Immature natural killer cell (primary cell): ENCODE results near the gene ARL3. TPM values are rescaled to one million over a fixed set of nuclear protein-coding genes. Genes with fewer than 3 reads are reported as not detected.
"Not testable (repeated sequence)": the region's sequence is repeated elsewhere in the genome, so short reads cannot be mapped to it uniquely, and the experiment has no call there.

Experiments
- DNase-seq, 3 donors: peaks; one replicate each; pipeline ENCODE4 v3.0.0; 2022; ENCODE audit warnings: mixed read lengths in 1 of 3
- H3K27ac Mint-ChIP-seq, 6 donors: one replicate each; pipeline ENCODE4 v1.8.0; 2020; ENCODE audit warnings: mixed read lengths in 6 of 6, mild to moderate bottlenecking in 5 of 6, inconsistent platforms in 4 of 6, moderate library complexity in 3 of 6
- H3K27me3 Mint-ChIP-seq, 3 donors: one replicate each; pipeline ENCODE4 v1.8.0; 2020 to 2021; ENCODE audit warnings: low read depth in 3 of 3, mild to moderate bottlenecking in 3 of 3, mixed read lengths in 3 of 3, moderate library complexity in 3 of 3, inconsistent platforms in 1 of 3
- H3K36me3 Mint-ChIP-seq, 3 donors: one replicate each; pipeline ENCODE4 v1.8.0; 2020; ENCODE audit warnings: mixed read lengths in 3 of 3, inconsistent platforms in 2 of 3, mild to moderate bottlenecking in 2 of 3
- H3K4me1 Mint-ChIP-seq, 2 donors: one replicate each; pipeline ENCODE4 v1.8.0; 2020; ENCODE audit warnings: inconsistent platforms in 2 of 2, mild to moderate bottlenecking in 2 of 2, mixed read lengths in 2 of 2, moderate library complexity in 1 of 2
- H3K4me3 Mint-ChIP-seq, 5 donors: one replicate each; pipeline ENCODE4 v1.8.0; 2020; ENCODE audit warnings: mild to moderate bottlenecking in 5 of 5, mixed read lengths in 5 of 5, inconsistent platforms in 3 of 5, moderate library complexity in 3 of 5
- H3K9me3 Mint-ChIP-seq, 6 donors: one replicate each; pipeline ENCODE4 v1.8.0; 2020; ENCODE audit warnings: mild to moderate bottlenecking in 6 of 6, mixed read lengths in 6 of 6, inconsistent platforms in 4 of 6, moderate library complexity in 3 of 6
- polyA plus RNA-seq, 3 donors: library from polyadenylated mRNA; unstranded; fragments of 300-500 nt; fragmentation: Illumina TruSeq; gene quantifications; one replicate each; pipeline ENCODE4 v1.2.3, GENCODE V29; 2021

ARL3 gene, protein sequence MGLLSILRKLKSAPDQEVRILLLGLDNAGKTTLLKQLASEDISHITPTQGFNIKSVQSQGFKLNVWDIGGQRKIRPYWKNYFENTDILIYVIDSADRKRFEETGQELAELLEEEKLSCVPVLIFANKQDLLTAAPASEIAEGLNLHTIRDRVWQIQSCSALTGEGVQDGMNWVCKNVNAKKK
- polyA plus RNA-seq = 1 to 10 TPM; 2.6 to 3.9 (median 3.6) TPM

DNA sequence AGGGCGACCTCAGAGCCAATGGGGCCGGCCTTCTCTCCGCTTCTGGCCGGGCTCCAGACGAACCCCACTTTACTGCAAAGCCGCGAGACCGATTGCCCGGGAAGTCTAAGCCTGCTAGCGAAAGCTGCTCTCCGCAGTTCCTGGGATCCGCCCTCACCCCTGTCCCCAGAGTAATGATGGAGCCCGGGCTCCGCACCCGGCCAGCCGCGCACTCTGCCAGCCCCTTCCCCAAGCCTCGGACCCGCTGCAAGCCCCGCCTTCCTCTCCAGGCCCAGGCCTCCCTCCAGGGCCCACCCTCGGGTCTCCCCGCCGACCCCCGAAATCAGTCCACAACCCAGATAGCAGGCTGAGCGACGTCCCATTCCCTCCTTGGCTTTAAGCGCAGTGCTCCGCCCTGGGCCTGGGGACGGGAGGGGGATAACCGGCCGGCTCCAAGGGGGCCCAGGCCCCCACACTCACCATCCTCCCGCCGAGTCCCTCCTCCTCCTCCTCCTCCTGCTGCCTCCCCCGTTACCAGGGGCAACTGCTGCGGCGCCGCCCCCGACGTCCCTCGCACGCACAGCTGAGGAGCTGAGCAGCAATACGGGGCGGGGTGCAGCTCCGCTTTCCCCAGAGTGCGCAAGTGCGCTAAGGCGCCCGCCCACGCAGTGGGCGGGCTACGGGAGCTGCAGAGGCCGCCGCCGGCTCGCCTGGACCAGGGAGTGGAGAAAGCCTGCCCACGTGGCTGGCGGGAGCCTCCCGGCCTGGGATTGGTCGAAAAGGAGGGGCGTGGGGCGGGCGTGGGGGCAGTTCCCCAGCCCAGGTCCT is at the start of gene ARL3:
ARL3 (minus strand) TSS at position 584 of the 807 bp plus-strand sequence; CDS start at position 462, 122 bp downstream.
- Mint-ChIP-seq H3K4me3 (peak within 1 kb of the TSS; percentile 86 to 97 (median 91)), H3K9me3 (no peaks in the 10 kb centered on the region), H3K27ac (peak within 1 kb of the TSS; percentile 57 to 93 (median 87)), H3K27me3 (peaks cover 1 to 6% (median 5%) of the 10 kb centered on the region in 3 donors), H3K36me3 (peaks cover 0 to 3% (median 0%) of the 10 kb centered on the region in 3 donors), H3K4me1 (peaks cover 24 to 29% of the 10 kb centered on the region in 2 donors)
- DNase-seq = peak; percentile 89 to 91 (median 89)

DNA sequence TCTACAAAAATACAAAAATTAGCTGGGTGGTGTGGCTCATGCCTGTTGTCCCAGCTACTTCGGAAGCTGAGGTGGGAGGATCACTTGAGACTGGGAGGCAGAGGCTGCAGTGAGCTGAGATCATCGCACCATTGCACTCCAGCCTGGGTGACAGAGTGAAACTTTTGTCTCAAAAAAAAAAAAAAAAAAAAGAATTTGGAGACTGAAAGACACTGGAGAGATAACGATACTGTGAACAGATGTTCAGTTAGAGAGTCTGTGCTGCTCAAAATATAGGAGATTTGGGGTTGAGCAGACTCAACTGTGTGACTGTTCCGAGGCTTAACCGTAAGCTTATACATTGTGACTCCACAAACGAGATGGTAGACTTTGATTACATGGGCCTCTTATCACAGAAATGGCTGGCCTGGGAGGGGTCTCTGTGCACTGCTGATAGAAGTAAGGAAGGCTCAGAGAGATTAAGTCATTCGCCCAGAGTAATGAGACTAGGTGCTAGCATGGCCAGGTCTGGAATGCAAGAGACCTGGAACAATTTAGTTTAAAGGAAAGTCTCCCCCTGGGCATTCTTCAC is 48.9 kb upstream of the ARL3 start:
- Mint-ChIP-seq H3K4me3 (no peak overlapping the region), H3K27me3 (no peaks in the 10 kb centered on the region), H3K9me3 (no peaks in the 10 kb centered on the region), H3K27ac (no peak overlapping the region), H3K36me3 (peaks cover 17 to 31% (median 18%) of the 10 kb centered on the region in 3 donors), H3K4me1 (peaks cover 45 to 75% of the 10 kb centered on the region in 2 donors)
- no peak for DNase-seq

DNA sequence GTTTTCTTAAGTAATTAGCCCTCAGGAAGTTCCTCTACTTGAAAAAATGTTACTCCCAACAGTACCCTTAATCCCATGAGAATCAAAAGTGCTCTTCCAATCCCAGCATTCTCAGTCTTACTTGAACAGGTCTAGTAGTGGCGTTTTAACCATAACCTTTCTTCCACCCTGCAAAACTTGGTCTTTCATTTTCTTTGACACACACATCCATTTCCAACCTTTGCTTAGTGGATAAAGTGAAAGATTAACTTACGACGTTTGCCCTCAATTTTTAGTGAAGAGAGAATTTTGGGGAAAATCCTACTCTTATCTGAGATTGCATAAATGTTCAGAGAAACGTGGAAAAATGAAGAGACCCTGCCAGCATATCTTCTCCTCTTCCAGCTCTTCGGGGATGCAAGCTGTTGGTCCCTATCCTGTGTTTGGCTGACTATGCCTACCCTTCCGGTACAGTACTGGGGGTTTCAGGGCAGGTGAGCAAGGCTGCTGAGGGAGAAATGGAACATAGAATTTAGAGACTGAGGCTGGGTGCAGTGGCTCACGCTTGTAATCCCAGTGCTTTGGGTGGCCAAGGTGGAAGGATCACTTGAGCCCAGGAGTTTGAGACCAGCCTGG is 48.3 kb upstream of the ARL3 start:
- Mint-ChIP-seq H3K9me3 (no peaks in the 10 kb centered on the region), H3K36me3 (peaks cover 17 to 31% (median 19%) of the 10 kb centered on the region in 3 donors), H3K4me3 (no peak overlapping the region), H3K27ac (peak overlapping the region in 2 of 6 donors; percentile 14 to 27), H3K27me3 (no peaks in the 10 kb centered on the region), H3K4me1 (peaks cover 44 to 72% of the 10 kb centered on the region in 2 donors)
- no peak for DNase-seq

DNA sequence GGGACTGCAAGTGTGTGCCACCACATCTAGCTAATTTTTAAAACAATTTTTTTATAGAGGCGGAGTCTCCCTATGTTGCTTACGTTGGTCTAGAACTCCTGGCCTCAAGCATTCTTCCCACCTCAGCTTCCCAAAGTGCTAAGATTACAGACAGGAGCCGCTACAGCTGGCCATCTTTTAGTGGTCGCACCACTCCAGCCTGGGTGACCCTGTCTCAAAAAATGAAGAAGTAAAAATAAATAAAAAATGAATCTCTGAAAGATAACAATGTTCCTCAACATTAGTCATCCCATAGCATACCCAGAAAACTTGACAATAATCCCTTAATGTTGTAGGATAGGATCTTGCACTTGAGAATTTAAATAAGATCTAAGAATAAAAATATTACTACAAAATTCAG is 47.8 kb upstream of the ARL3 start:
- no peak for DNase-seq
- no peaks in the 10 kb centered on the region for H3K27me3 Mint-ChIP-seq
- H3K27ac Mint-ChIP-seq = peak overlapping the region in 1 of 6 donors; percentile 27
- H3K4me1 Mint-ChIP-seq = peaks cover 44 to 72% of the 10 kb centered on the region in 2 donors
- no peaks in the 10 kb centered on the region for H3K9me3 Mint-ChIP-seq
- peaks cover 17 to 31% (median 19%) of the 10 kb centered on the region in 3 donors for H3K36me3 Mint-ChIP-seq
- no peak overlapping the region for H3K4me3 Mint-ChIP-seq

GRCh38 chr10:102759497-102760210 is 45.5 kb upstream of the ARL3 start:
- Mint-ChIP-seq H3K27me3 (no peaks in the 10 kb centered on the region), H3K27ac (no peak overlapping the region), H3K9me3 (no peaks in the 10 kb centered on the region), H3K36me3 (peaks cover 13 to 22% (median 14%) of the 10 kb centered on the region in 3 donors), H3K4me3 (no peak overlapping the region), H3K4me1 (peaks cover 42 to 64% of the 10 kb centered on the region in 2 donors)
- DNase-seq = no peak

- not testable (repeated sequence) for H3K27me3 Mint-ChIP-seq, H3K9me3 Mint-ChIP-seq, DNase-seq, H3K4me3 Mint-ChIP-seq
- H3K4me1 Mint-ChIP-seq = peaks cover 43 to 61% of the 10 kb centered on the region in 2 donors
- peaks cover 13 to 16% (median 14%) of the 10 kb centered on the region in 3 donors for H3K36me3 Mint-ChIP-seq
- peak overlapping the region in 5 of 6 donors; percentile 0 to 65 (median 26) for H3K27ac Mint-ChIP-seq
These were observed 44.7 kb upstream of the ARL3 start for GRCh38 chr10:102758933-102759262.

- Mint-ChIP-seq H3K4me3 (peak overlapping the region in 1 of 5 donors; percentile 1), H3K27me3 (no peaks in the 10 kb centered on the region), H3K4me1 (peaks cover 47 to 66% of the 10 kb centered on the region in 2 donors), H3K9me3 (no peaks in the 10 kb centered on the region), H3K36me3 (peaks cover 13 to 15% (median 14%) of the 10 kb centered on the region in 3 donors), H3K27ac (peak overlapping the region in 5 of 6 donors; percentile 0 to 65 (median 26))
- DNase-seq = no peak
These were observed 44.2 kb upstream of the ARL3 start for GRCh38 chr10:102758240-102758932.

- Mint-ChIP-seq H3K36me3 (peaks cover 13 to 15% (median 14%) of the 10 kb centered on the region in 3 donors), H3K9me3 (no peaks in the 10 kb centered on the region), H3K4me1 (peaks cover 53 to 72% of the 10 kb centered on the region in 2 donors), H3K4me3 (no peak overlapping the region), H3K27me3 (no peaks in the 10 kb centered on the region), H3K27ac (peak overlapping the region in 4 of 6 donors; percentile 43 to 74 (median 65))
- no peak for DNase-seq
These were observed 43.1 kb upstream of the ARL3 start for GRCh38 chr10:102757323-102757722.

GRCh38 chr10:102753718-102754117 is 39.5 kb upstream of the ARL3 start:
- H3K36me3 Mint-ChIP-seq = peaks cover 0 to 5% (median 2%) of the 10 kb centered on the region in 3 donors
- peak overlapping the region in 4 of 6 donors; percentile 29 to 71 (median 54) for H3K27ac Mint-ChIP-seq
- H3K4me1 Mint-ChIP-seq = peaks cover 53 to 67% of the 10 kb centered on the region in 2 donors

DNA sequence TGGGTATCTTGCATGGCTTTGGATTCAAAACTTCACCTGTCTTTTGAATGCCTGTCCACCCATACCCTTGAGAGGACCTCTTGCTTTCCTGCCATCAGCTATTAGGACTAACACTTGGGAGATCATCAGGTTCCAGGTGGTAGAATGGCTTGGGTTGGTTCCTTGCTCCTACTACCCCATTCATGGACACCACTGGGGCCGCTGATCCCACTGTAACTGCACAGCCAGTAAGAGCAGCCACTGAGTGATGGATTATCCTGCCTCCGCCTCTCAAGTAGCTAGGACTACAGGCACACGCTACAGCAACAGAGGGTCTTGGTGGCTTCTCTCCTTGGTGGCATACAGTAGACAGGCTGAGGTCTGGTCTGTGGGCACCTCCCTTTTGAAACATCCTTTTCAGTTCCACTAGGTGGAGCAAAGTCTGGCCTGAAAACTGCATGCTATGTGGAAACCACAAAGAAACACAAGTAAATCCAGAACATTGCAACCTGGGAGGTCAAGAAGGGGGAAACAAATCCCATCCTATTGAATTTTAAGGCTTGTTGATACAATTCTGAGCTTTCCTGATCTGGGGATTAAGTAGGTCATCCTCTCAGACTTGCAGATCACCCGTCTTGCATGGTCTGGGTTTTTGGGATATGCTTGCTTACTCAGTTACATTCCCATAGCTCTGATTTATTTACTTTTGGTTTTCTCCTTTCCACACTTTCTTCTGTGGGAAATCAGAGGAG is 38.9 kb upstream of the ARL3 start:
- peak overlapping the region in 1 of 5 donors; percentile 23 for H3K4me3 Mint-ChIP-seq
- DNase-seq = peak in 1 of 3 donors; percentile 27
- H3K4me1 Mint-ChIP-seq = peaks cover 52 to 67% of the 10 kb centered on the region in 2 donors
- no peaks in the 10 kb centered on the region for H3K9me3 Mint-ChIP-seq
- peaks cover 0 to 4% (median under 1%) of the 10 kb centered on the region in 3 donors for H3K36me3 Mint-ChIP-seq
- H3K27ac Mint-ChIP-seq = peak overlapping the region; percentile 29 to 85 (median 58)
- H3K27me3 Mint-ChIP-seq = no peaks in the 10 kb centered on the region

More at GRCh38 chr10:102753718-102754117, 39.5 kb upstream of the ARL3 start:
- no peaks in the 10 kb centered on the region for H3K9me3 Mint-ChIP-seq
- H3K27me3 Mint-ChIP-seq = no peaks in the 10 kb centered on the region
- no peak for DNase-seq
- peak overlapping the region in 1 of 5 donors; percentile 23 for H3K4me3 Mint-ChIP-seq

DNA sequence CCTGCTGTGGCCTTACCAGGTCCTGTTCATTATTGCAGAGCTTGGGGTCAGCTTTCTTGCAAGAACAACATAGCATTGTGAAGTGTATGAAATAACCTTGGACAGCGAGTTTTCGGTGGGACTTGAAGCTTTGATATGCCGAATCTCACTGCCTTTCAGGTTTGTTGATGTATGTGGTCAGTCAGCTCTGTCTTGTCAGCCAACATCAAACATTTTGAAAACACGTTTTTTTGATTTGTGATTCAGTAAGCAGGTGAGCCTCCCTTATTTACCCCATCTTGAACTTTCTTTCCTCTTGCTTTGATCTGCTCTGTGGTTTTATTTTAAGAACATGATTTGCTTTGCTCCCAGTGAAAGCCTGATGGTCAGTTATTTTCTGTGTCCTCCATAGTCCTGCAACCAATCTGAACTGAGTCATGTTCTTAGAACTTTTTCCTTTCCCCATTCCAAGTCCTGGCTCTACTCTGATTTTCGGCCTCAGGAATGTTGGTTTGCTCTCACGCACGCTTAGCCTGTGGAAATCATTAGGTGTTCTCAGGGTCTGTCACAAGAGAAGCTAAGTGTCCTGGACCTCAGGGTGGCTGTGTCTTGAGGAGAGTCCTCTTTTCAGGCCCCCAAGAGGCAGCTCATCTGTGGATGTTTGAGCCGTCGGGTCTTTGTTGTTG is 38.2 kb upstream of the ARL3 start:
- peak overlapping the region in 1 of 5 donors; percentile 2 for H3K4me3 Mint-ChIP-seq
- H3K9me3 Mint-ChIP-seq = no peaks in the 10 kb centered on the region
- DNase-seq = no peak
- no peaks in the 10 kb centered on the region for H3K27me3 Mint-ChIP-seq
- H3K4me1 Mint-ChIP-seq = peaks cover 50 to 65% of the 10 kb centered on the region in 2 donors
- H3K27ac Mint-ChIP-seq = peak overlapping the region; percentile 1 to 85 (median 66)
- H3K36me3 Mint-ChIP-seq = peaks cover 0 to 4% (median 0%) of the 10 kb centered on the region in 3 donors
